ENCODE data around the gene ATP6V1B1. TPM values are rescaled to one million over a fixed set of nuclear protein-coding genes. Genes with fewer than 3 reads are reported as not detected.

Gene ATP6V1B1
- total and polyA plus RNA-seq, 9 of the 15 experiments (the other 6 are each of a cell fraction or from before 2014, with no cell fraction given): not detected

DNA sequence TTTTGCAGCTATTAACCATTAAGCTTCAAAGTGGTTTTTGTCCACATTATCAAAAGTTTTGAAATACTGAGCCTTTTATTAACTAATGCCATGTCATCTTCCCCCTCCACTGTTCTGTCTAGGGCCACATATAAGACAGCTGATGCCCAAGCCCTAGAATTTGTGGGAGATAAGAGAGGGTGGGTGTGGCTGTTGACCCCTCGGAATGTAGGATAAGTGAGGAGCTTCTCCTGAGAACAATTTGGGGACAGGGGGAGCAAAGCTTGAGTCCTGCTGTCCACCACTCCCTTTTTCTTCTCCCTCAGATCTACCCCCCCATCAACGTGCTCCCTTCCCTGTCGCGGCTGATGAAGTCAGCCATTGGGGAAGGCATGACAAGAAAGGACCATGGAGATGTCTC, 28.4 kb downstream of the ATP6V1B1 start:
- Histone ChIP-seq H3K9me3 (replicated peaks; ENCODE audit: control insufficient read depth, insufficient read depth, low read depth, low read length) (no peaks in the 10 kb centered on the region), H3K9ac (ENCODE audit: insufficient read depth in 1 of 2, low read depth in 2 of 2, low read length in 2 of 2) (no peak overlapping the region), H3K9me1 (ENCODE audit: control insufficient read depth, insufficient read depth, low read length) (no peaks in the 10 kb centered on the region), H3K4me1 (replicated peaks in 1 of 2; ENCODE audit: control insufficient read depth in 2 of 2, insufficient read depth in 2 of 2, low read length in 2 of 2) (peaks cover 0 to 14% of the 10 kb centered on the region in 2 experiments; a peak in 3 of 5 replicates), H3K27ac (ENCODE audit: extremely low read depth, low read depth, low read length) (no peak overlapping the region), H3K27me3 (ENCODE audit: control insufficient read depth in 2 of 2, insufficient read depth in 2 of 2, low read length in 2 of 2) (peaks cover under 1 to 47% of the 10 kb centered on the region in 2 experiments; a peak in 3 of 5 replicates), H2AFZ (ENCODE audit: low read depth, low read length) (no peak overlapping the region), H3K36me3 (ENCODE audit: control insufficient read depth, insufficient read depth, low read length) (no peaks in the 10 kb centered on the region), H3K79me2 (ENCODE audit: control insufficient read depth, insufficient read depth, low read length) (no peaks in the 10 kb centered on the region), H3K4me2 (ENCODE audit: insufficient read depth, low read length) (no peak overlapping the region), H3K4me3 (no peak overlapping the region), H4K20me1 (replicated peaks; ENCODE audit: control insufficient read depth, insufficient read depth, low read length) (no peaks in the 10 kb centered on the region; the same call in none of the 2 replicates)
- ChIA-PET POLR2A (interaction anchor here (1.4 to 1.6 kb wide), 2 partner anchors 12 to 16 kb away, joined by 3 to 5 read pairs; no protein-coding TSS in a partner anchor), CTCF (ENCODE audit: low intra/inter-chr PET ratio) (interaction anchor here (0.6 to 2.2 kb wide), 5 partner anchors 14 to 103 kb away, joined by 3 to 13 read pairs (median 5); partner anchors contain the start of genes ANKRD53 and TEX261)
- in situ Hi-C loops (cut with MboI) (no loop called here), intact Hi-C loops (cut with micrococcal nuclease) (no loop called here)
- DNase-seq (ENCODE audit: extremely low read depth in 1 of 4, low spot score in 3 of 4) (no peak), ATAC-seq (no peak), FAIRE-seq (no peak)
- no TSS peak for BruUV-seq (replicated peaks)
- TF ChIP-seq TOE1 (IDR thresholded peaks at IDR 0.05; ENCODE audit: borderline replicate concordance) (no peak), TOE1 (CRISPR knock-in tag; IDR thresholded peaks at IDR 0.05; ENCODE audit: borderline replicate concordance, low read depth) (no peak), CTBP1 (IDR thresholded peaks at IDR 0.05; ENCODE audit: borderline replicate concordance) (no peak), GATA2 (CRISPR knock-in tag; IDR thresholded peaks at IDR 0.05) (no peak), RFX1 (IDR thresholded peaks at IDR 0.05) (no peak), EWSR1 (IDR thresholded peaks at IDR 0.05; ENCODE audit: borderline replicate concordance, low read depth, partially characterized antibody) (no peak)
- TF ChIP-seq, protein P1, sequence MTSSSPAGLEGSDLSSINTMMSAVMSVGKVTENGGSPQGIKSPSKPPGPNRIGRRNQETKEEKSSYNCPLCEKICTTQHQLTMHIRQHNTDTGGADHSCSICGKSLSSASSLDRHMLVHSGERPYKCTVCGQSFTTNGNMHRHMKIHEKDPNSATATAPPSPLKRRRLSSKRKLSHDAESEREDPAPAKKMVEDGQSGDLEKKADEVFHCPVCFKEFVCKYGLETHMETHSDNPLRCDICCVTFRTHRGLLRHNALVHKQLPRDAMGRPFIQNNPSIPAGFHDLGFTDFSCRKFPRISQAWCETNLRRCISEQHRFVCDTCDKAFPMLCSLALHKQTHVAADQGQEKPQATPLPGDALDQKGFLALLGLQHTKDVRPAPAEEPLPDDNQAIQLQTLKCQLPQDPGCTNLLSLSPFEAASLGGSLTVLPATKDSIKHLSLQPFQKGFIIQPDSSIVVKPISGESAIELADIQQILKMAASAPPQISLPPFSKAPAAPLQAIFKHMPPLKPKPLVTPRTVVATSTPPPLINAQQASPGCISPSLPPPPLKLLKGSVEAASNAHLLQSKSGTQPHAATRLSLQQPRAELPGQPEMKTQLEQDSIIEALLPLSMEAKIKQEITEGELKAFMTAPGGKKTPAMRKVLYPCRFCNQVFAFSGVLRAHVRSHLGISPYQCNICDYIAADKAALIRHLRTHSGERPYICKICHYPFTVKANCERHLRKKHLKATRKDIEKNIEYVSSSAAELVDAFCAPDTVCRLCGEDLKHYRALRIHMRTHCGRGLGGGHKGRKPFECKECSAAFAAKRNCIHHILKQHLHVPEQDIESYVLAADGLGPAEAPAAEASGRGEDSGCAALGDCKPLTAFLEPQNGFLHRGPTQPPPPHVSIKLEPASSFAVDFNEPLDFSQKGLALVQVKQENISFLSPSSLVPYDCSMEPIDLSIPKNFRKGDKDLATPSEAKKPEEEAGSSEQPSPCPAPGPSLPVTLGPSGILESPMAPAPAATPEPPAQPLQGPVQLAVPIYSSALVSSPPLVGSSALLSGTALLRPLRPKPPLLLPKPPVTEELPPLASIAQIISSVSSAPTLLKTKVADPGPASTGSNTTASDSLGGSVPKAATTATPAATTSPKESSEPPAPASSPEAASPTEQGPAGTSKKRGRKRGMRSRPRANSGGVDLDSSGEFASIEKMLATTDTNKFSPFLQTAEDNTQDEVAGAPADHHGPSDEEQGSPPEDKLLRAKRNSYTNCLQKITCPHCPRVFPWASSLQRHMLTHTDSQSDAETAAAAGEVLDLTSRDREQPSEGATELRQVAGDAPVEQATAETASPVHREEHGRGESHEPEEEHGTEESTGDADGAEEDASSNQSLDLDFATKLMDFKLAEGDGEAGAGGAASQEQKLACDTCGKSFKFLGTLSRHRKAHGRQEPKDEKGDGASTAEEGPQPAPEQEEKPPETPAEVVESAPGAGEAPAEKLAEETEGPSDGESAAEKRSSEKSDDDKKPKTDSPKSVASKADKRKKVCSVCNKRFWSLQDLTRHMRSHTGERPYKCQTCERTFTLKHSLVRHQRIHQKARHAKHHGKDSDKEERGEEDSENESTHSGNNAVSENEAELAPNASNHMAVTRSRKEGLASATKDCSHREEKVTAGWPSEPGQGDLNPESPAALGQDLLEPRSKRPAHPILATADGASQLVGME (CRISPR knock-in tag; IDR thresholded peaks at IDR 0.05): no peak
- TF ChIP-seq, protein P2, sequence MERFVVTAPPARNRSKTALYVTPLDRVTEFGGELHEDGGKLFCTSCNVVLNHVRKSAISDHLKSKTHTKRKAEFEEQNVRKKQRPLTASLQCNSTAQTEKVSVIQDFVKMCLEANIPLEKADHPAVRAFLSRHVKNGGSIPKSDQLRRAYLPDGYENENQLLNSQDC (CRISPR knock-in tag; IDR thresholded peaks at IDR 0.05): no peak
- TF ChIP-seq, protein P3, sequence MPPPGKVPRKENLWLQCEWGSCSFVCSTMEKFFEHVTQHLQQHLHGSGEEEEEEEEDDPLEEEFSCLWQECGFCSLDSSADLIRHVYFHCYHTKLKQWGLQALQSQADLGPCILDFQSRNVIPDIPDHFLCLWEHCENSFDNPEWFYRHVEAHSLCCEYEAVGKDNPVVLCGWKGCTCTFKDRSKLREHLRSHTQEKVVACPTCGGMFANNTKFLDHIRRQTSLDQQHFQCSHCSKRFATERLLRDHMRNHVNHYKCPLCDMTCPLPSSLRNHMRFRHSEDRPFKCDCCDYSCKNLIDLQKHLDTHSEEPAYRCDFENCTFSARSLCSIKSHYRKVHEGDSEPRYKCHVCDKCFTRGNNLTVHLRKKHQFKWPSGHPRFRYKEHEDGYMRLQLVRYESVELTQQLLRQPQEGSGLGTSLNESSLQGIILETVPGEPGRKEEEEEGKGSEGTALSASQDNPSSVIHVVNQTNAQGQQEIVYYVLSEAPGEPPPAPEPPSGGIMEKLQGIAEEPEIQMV (tag; conservative IDR thresholded peaks at IDR 0.05; ENCODE audit: low read depth): no peak
- WGBS (ENCODE audit: insufficient coverage, low coverage, missing lambda C conversion rate): 15% methylated on average over 4 of the region's 4 CpGs
